ENCODE data around the gene CRYBA4. TPM values are rescaled to one million over a fixed set of nuclear protein-coding genes. Genes with fewer than 3 reads are reported as not detected.
"Not testable (repeated sequence)": the region's sequence is repeated elsewhere in the genome, so short reads cannot be mapped to it uniquely, and the experiment has no call there.

CRYBA4 gene
- total RNA-seq, 4 donors from 2014 or later: not detected

GRCh38 chr22:26609287-26609686 is 12.5 kb upstream of the CRYBA4 start:
- no peaks in the 10 kb centered on the region for H3K4me1 ChIP-seq
- no peak for DNase-seq (ENCODE audit: extremely low spot score)
- no peak for TF ChIP-seq POLR2AphosphoS5 (IDR thresholded peaks at IDR 0.05)
- no peak for TF ChIP-seq EP300 (IDR thresholded peaks at IDR 0.05)
- TF ChIP-seq POLR2A (IDR thresholded peaks at IDR 0.05; ENCODE audit: low read depth): no peak
- TF ChIP-seq CTCF (IDR thresholded peaks at IDR 0.05): no peak
- no peaks in the 10 kb centered on the region for H3K36me3 ChIP-seq
- H3K27me3 ChIP-seq: peaks cover 0 to 24% (median 0%) of the 10 kb centered on the region in 4 donors
- no peaks in the 10 kb centered on the region for H3K9me3 ChIP-seq
- H3K4me3 ChIP-seq: no peak overlapping the region
- no peak overlapping the region for H3K27ac ChIP-seq (replicated peaks in 1 of 4)
- intact Hi-C loops (cut with DNase I): no loop called here
- 89% methylated on average over 2 of the region's 2 CpGs for WGBS

GRCh38 chr22:26610072-26610958 is 11.4 kb upstream of the CRYBA4 start:
- no peak overlapping the region for H3K4me3 ChIP-seq
- H3K27ac ChIP-seq (replicated peaks in 1 of 4): no peak overlapping the region
- intact Hi-C loops (cut with DNase I): no loop called here
- TF ChIP-seq POLR2A (IDR thresholded peaks at IDR 0.05; ENCODE audit: low read depth): no peak
- no peak for TF ChIP-seq EP300 (IDR thresholded peaks at IDR 0.05)
- TF ChIP-seq POLR2AphosphoS5 (IDR thresholded peaks at IDR 0.05): no peak
- TF ChIP-seq CTCF (IDR thresholded peaks at IDR 0.05): no peak
- H3K9me3 ChIP-seq: no peaks in the 10 kb centered on the region
- 73% methylated on average over 12 of the region's 12 CpGs for WGBS
- H3K4me1 ChIP-seq: no peaks in the 10 kb centered on the region
- no peak for DNase-seq (ENCODE audit: extremely low spot score)
- H3K27me3 ChIP-seq: peaks cover 0 to 34% (median 0%) of the 10 kb centered on the region in 4 donors
- H3K36me3 ChIP-seq: no peaks in the 10 kb centered on the region

- intact Hi-C loops (cut with DNase I): no loop called here
- no peak for DNase-seq (ENCODE audit: extremely low spot score)
These were observed 10.8 kb upstream of the CRYBA4 start for GRCh38 chr22:26610996-26611395.

GRCh38 chr22:26612652-26613051 is 9.1 kb upstream of the CRYBA4 start:
- H3K4me1 ChIP-seq: no peaks in the 10 kb centered on the region
- TF ChIP-seq POLR2AphosphoS5 (IDR thresholded peaks at IDR 0.05) (no peak), EP300 (IDR thresholded peaks at IDR 0.05) (no peak), CTCF (IDR thresholded peaks at IDR 0.05) (no peak), POLR2A (IDR thresholded peaks at IDR 0.05; ENCODE audit: low read depth) (no peak)
- H3K9me3 ChIP-seq: no peaks in the 10 kb centered on the region
- no peak overlapping the region for H3K27ac ChIP-seq (replicated peaks in 1 of 4)
- 90% methylated on average over 4 of the region's 4 CpGs for WGBS
- peaks cover 0 to 54% (median 0%) of the 10 kb centered on the region in 4 donors for H3K27me3 ChIP-seq
- intact Hi-C loops (cut with DNase I): no loop called here
- H3K36me3 ChIP-seq: no peaks in the 10 kb centered on the region
- DNase-seq (ENCODE audit: extremely low spot score): no peak
- H3K4me3 ChIP-seq: no peak overlapping the region

More at GRCh38 chr22:26610996-26611395, 10.8 kb upstream of the CRYBA4 start:
- no peaks in the 10 kb centered on the region for H3K36me3 ChIP-seq
- no peaks in the 10 kb centered on the region for H3K9me3 ChIP-seq
- no peak overlapping the region for H3K27ac ChIP-seq (replicated peaks in 1 of 4)
- H3K27me3 ChIP-seq: peaks cover 0 to 40% (median 0%) of the 10 kb centered on the region in 4 donors
- H3K4me1 ChIP-seq: no peaks in the 10 kb centered on the region
- no peak overlapping the region for H3K4me3 ChIP-seq
- TF ChIP-seq POLR2AphosphoS5 (IDR thresholded peaks at IDR 0.05) (no peak), POLR2A (IDR thresholded peaks at IDR 0.05; ENCODE audit: low read depth) (no peak), EP300 (IDR thresholded peaks at IDR 0.05) (no peak), CTCF (IDR thresholded peaks at IDR 0.05) (no peak)
- WGBS: 81% methylated on average over 2 of the region's 2 CpGs

GRCh38 chr22:26613753-26614152 is 8.0 kb upstream of the CRYBA4 start:
- WGBS: 26% methylated on average over 10 of the region's 10 CpGs
- not testable (repeated sequence) for H3K36me3 ChIP-seq

More at GRCh38 chr22:26613753-26614152, 8.0 kb upstream of the CRYBA4 start:
- intact Hi-C loops (cut with DNase I); H3K9me3 ChIP-seq; H3K27ac ChIP-seq (replicated peaks in 1 of 4); DNase-seq (ENCODE audit: extremely low spot score); H3K4me3 ChIP-seq; H3K4me1 ChIP-seq: not testable (repeated sequence)
- H3K27me3 ChIP-seq: peaks cover 0 to 64% (median 0%) of the 10 kb centered on the region in 4 donors
